PC-3 (cell line): ENCODE measurements around the gene PAMR1. TPM values are rescaled to one million over a fixed set of nuclear protein-coding genes. Genes with fewer than 3 reads are reported as not detected.
A peak's percentile ranks its signal among the peaks of the same experiment; 100 is the strongest.

Experiments
- ATAC-seq: fragments of 200-7000 bp; cut with Tn5 transposase; 2 replicates; pipeline ENCODE4 v1.9.1; 2020; ENCODE audit warnings: mild to moderate bottlenecking, moderate library complexity
- BruUV-seq: library from RNA; stranded (reverse); fragments of 400-500 nt; replicated peaks from 2 replicates; lab custom pipeline; 2021; lab: Mats Ljungman, UMichigan
- CTCF ChIA-PET: fragments of 300-600 bp; sonication (Branson Sonifier 250); formaldehyde crosslinking; loops from one replicate; lab custom pipeline; 2022; ENCODE audit warnings: antibody characterized with exemption; lab: Charles Lee
- POLR2A ChIA-PET: fragments of 300-600 bp; sonication (Branson Sonifier 250); formaldehyde crosslinking; loops from one replicate; lab custom pipeline; 2022; ENCODE audit warnings: antibody characterized with exemption; ENCODE audit not compliant: unreplicated experiment; lab: Charles Lee
- DNase-seq: peaks from one replicate; pipeline ENCODE4 v3.0.0-alpha.2; 2015
- H2AFZ ChIP-seq: fragments of 300-600 bp; sonication (generic); 2 replicates; pipeline ENCODE4 v1.6.0; 2016; ENCODE audit warnings: antibody characterized with exemption, low read length
- H3F3A ChIP-seq: fragments of 300-600 bp; sonication (generic); one replicate; pipeline ENCODE4 v1.6.0; 2017; ENCODE audit warnings: antibody characterized with exemption, low read length, control low read depth, mild to moderate bottlenecking; ENCODE audit not compliant: unreplicated experiment
- H3K27ac ChIP-seq: fragments of 300-600 bp; sonication (generic); 2 replicates; pipeline ENCODE4 v1.5.1; 2016; ENCODE audit warnings: mild to moderate bottlenecking, low read length
- H3K27me3 ChIP-seq: fragments of 300-600 bp; sonication (generic); 2 replicates; pipeline ENCODE4 v1.6.1; 2016; ENCODE audit warnings: low read length, mixed read lengths
- H3K36me3 ChIP-seq: fragments of 300-600 bp; sonication (generic); 2 replicates; pipeline ENCODE4 v1.6.1; 2016; ENCODE audit warnings: low read depth, mixed run types, low read length, mixed read lengths
- H3K4me1 ChIP-seq: fragments of 300-600 bp; sonication (generic); 2 replicates; pipeline ENCODE4 v1.5.1; 2016; ENCODE audit warnings: low read length; ENCODE audit not compliant: insufficient read depth
- H3K4me2 ChIP-seq: fragments of 300-600 bp; sonication (generic); 2 replicates; pipeline ENCODE4 v1.6.0; 2016; ENCODE audit warnings: low read length
- H3K4me3 ChIP-seq: fragments of 300-600 bp; sonication (generic); 2 replicates; pipeline ENCODE4 v1.5.1; 2016; ENCODE audit warnings: mild to moderate bottlenecking, low read length, mixed read lengths
- H3K79me2 ChIP-seq: fragments of 300-600 bp; sonication (generic); 2 replicates; pipeline ENCODE4 v1.6.1; 2017; ENCODE audit warnings: low read length, mixed read lengths
- H3K9ac ChIP-seq: fragments of 300-600 bp; sonication (generic); 2 replicates; pipeline ENCODE4 v1.6.0; 2016; ENCODE audit warnings: mild to moderate bottlenecking, low read length
- H3K9me2 ChIP-seq: fragments of 300-600 bp; sonication (generic); replicated peaks from 2 replicates; pipeline ENCODE4 v1.6.1; 2016; ENCODE audit warnings: mixed run types, low read length, mixed read lengths
- H3K9me3 ChIP-seq: fragments of 300-600 bp; sonication (generic); 2 replicates; pipeline ENCODE4 v1.6.1; 2016; ENCODE audit warnings: low read length, mixed read lengths
- H4K20me1 ChIP-seq: fragments of 300-600 bp; sonication (generic); 2 replicates; pipeline ENCODE4 v1.6.1; 2016; ENCODE audit warnings: low read length, mixed read lengths
- EZH2 ChIP-seq: fragments of 300-600 bp; sonication (generic); IDR thresholded peaks from one replicate; pipeline ENCODE4 v1.6.1; 2017; ENCODE audit warnings: antibody characterized with exemption, mild to moderate bottlenecking, low read length; ENCODE audit not compliant: unreplicated experiment
- EZH2phosphoT487 ChIP-seq: fragments of 300-600 bp; sonication (generic); IDR thresholded peaks from 2 replicates; pipeline ENCODE4 v1.6.1; 2018; ENCODE audit warnings: mild to moderate bottlenecking, antibody characterized with exemption, low read length, borderline replicate concordance
- intact Hi-C: fragments of 100-400 bp; cut with micrococcal nuclease; formaldehyde crosslinking; loops from 2 replicates; pipeline ENCODE4 v1.9.0; 2023
- total RNA-seq: library from RNA; depleted of rRNA; stranded (reverse); fragments of >200 nt; gene quantifications from 2 replicates; pipeline ENCODE4 v1.2.3, GENCODE V29; 2014
- TF ChIP-seq, protein P1 (sequence below): fragments of 300-600 bp; sonication (generic); conservative IDR thresholded peaks from 2 replicates; pipeline ENCODE4 v1.5.1; 2017; ENCODE audit warnings: antibody characterized with exemption, low read depth, mild to moderate bottlenecking, low read length

The PAMR1 gene
- total RNA-seq, 1 experiment from 2014 or later: not detected

DNA sequence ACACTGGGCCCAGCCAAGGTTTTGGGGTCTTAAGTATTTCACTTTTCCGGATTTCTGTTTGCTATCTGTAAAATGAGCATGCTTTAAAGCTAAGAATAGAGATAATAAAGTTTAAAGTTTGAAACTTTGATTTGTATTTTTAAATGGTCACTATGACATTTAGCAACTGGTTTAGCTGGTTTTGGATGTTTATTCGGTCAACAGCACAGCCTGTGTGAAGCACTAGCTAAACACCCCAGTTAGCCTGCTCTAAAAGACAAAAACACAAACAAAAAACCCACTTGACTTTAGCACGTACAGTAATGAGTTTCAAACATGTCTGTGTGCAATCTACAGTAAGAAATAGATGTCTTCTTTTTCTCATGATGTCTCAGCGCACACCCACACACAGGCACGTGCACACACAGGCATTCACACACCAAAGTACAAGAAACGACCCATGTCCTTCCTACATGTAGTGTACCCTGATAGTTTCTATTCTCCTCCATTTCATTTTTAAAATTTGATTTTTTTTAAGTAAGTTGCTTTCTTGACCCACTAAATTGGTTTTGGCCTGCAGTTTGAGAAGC, 135.4 kb downstream of the PAMR1 start:
- H3K4me1 ChIP-seq: peaks cover 21% of the 10 kb centered on the region
- TF ChIP-seq, protein P1, sequence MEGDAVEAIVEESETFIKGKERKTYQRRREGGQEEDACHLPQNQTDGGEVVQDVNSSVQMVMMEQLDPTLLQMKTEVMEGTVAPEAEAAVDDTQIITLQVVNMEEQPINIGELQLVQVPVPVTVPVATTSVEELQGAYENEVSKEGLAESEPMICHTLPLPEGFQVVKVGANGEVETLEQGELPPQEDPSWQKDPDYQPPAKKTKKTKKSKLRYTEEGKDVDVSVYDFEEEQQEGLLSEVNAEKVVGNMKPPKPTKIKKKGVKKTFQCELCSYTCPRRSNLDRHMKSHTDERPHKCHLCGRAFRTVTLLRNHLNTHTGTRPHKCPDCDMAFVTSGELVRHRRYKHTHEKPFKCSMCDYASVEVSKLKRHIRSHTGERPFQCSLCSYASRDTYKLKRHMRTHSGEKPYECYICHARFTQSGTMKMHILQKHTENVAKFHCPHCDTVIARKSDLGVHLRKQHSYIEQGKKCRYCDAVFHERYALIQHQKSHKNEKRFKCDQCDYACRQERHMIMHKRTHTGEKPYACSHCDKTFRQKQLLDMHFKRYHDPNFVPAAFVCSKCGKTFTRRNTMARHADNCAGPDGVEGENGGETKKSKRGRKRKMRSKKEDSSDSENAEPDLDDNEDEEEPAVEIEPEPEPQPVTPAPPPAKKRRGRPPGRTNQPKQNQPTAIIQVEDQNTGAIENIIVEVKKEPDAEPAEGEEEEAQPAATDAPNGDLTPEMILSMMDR: no peak
- TF ChIP-seq EZH2phosphoT487: no peak
- no peak for TF ChIP-seq EZH2
- no peaks in the 10 kb centered on the region for H4K20me1 ChIP-seq
- DNase-seq (peak; percentile 70), ATAC-seq (no peak)
- intact Hi-C loops: loop anchor here (5.0 to 10.0 kb wide), 5 partner anchors 53 to 805 kb away; no protein-coding TSS in a partner anchor
- no peak overlapping the region for H3K4me3 ChIP-seq
- no peaks in the 10 kb centered on the region for H3K9me3 ChIP-seq
- CTCF ChIA-PET: no interaction called here
- POLR2A ChIA-PET: interaction anchor here (0.6 to 0.7 kb wide), 2 partner anchors 26 to 250 kb away, joined by 3 to 11 read pairs; no protein-coding TSS in a partner anchor
- H3K9ac ChIP-seq: no peak overlapping the region
- H3K36me3 ChIP-seq: no peaks in the 10 kb centered on the region
- no peaks in the 10 kb centered on the region for H3K27me3 ChIP-seq
- no peaks in the 10 kb centered on the region for H3K79me2 ChIP-seq
- BruUV-seq: no TSS peak
- H3K9me2 ChIP-seq: no peaks in the 10 kb centered on the region
- H3F3A ChIP-seq: no peaks in the 10 kb centered on the region
- peak overlapping the region; percentile 80 for H3K27ac ChIP-seq
- peak overlapping the region; percentile 84 for H3K4me2 ChIP-seq
- H2AFZ ChIP-seq: no peak overlapping the region

DNA sequence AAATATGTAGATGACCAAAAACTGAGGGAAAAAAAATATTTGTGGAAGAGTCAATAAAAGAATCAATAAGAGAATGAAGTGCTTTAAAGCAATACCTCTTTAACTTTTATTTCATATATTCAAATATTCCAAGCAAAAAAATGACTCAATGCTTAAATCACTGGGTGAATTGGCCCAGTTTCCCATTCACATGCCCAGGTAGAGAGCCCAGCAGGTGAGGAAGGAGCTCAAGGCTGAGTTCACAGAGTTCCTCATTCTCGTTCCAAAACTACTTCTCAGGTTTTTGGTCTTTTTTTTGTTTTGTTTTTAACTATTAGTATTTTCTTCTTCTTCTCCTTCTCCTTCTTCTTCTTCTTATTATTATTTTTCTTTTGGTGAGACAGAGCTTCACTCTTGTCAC, 136.3 kb downstream of the PAMR1 start:
- no peak overlapping the region for H2AFZ ChIP-seq
- H3K9ac ChIP-seq: no peak overlapping the region
- 0 out of 2 replicates have a peak overlapping the region, but pooled peaks have one; percentile 21 for H3K27ac ChIP-seq
- no peaks in the 10 kb centered on the region for H3F3A ChIP-seq
- no peak for ATAC-seq
- no peaks in the 10 kb centered on the region for H4K20me1 ChIP-seq
- H3K36me3 ChIP-seq: no peaks in the 10 kb centered on the region
- BruUV-seq: no TSS peak
- no peak overlapping the region for H3K4me3 ChIP-seq
- no peak for DNase-seq
- H3K9me3 ChIP-seq: no peaks in the 10 kb centered on the region
- POLR2A ChIA-PET: no interaction called here
- intact Hi-C loops: no loop called here
- no peak overlapping the region for H3K4me2 ChIP-seq
- TF ChIP-seq EZH2phosphoT487: no peak
- TF ChIP-seq, protein P1: no peak
- no peak for TF ChIP-seq EZH2
- H3K9me2 ChIP-seq: no peaks in the 10 kb centered on the region
- H3K4me1 ChIP-seq: peaks cover 21% of the 10 kb centered on the region
- CTCF ChIA-PET: interaction anchor here (0.5 kb wide), 1 partner anchor 96 kb away, joined by 3 read pairs; no protein-coding TSS in a partner anchor
- no peaks in the 10 kb centered on the region for H3K79me2 ChIP-seq
- no peaks in the 10 kb centered on the region for H3K27me3 ChIP-seq

DNA sequence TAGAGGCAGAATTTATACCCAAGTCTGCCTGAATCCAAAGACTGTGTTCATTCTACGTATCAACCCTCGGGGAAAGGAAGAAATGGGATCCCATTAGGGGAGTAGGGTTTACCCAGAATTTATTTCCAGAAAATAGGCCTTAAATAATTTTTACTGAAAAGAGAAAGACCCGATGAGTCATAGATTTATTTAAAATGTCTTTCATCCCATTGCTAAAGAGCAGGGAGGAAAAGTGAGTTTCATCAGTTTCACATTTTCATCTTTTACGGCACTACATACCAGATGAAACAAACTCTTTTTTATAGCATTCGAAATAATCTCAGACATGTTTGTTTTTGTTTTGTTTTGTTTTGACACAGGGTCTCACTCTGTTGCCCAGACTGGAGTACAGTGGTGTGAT, 137.4 kb downstream of the PAMR1 start:
- no peak overlapping the region for H3K27ac ChIP-seq
- no peak overlapping the region for H2AFZ ChIP-seq
- no peak overlapping the region for H3K9ac ChIP-seq
- no peaks in the 10 kb centered on the region for H3K36me3 ChIP-seq
- no TSS peak for BruUV-seq
- CTCF ChIA-PET: interaction anchor here (1.1 kb wide), 1 partner anchor 463 kb away, joined by 3 read pairs; no protein-coding TSS in a partner anchor
- H3K4me2 ChIP-seq: no peak overlapping the region
- H3F3A ChIP-seq: no peaks in the 10 kb centered on the region
- no peaks in the 10 kb centered on the region for H3K9me3 ChIP-seq
- TF ChIP-seq EZH2: no peak
- intact Hi-C loops: no loop called here
- POLR2A ChIA-PET: no interaction called here
- no peak for ATAC-seq
- H3K9me2 ChIP-seq: no peaks in the 10 kb centered on the region
- H3K27me3 ChIP-seq: no peaks in the 10 kb centered on the region
- DNase-seq: no peak
- no peak overlapping the region for H3K4me3 ChIP-seq
- H3K4me1 ChIP-seq: peaks cover 21% of the 10 kb centered on the region
- H4K20me1 ChIP-seq: no peaks in the 10 kb centered on the region
- no peaks in the 10 kb centered on the region for H3K79me2 ChIP-seq
